ENCODE measurements around the gene FAM83C.
A peak's percentile ranks its signal among the peaks of the same experiment; 100 is the strongest.

The FAM83C gene

DNA sequence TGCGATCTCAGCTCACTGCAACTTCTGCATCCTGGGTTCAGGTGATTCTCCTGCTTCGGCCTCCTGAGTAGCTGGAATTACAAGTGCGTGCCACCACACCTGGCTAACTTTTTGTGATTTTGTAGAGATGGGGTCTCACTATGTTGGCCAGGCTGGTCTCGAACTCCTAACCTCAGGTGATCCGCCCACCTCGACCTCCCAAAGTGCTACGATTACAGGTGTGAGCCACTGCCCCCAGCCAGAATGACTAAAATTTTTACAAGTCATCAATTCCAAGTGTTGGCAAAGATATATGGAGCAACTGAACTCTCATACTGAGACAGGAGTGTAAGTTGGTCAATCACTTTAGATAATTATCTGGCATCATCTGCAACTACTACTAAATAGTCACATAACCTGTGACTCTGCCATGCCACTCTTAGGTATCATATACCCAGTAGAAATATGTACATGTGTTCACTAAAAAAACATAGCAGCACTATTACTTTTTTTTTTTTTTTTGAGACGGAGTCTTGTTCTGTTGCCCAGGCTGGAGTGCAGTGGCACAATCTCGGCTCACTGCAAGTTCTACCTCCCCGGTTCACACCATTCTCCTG is 10.6 kb downstream of the FAM83C start:
- DNase-seq, result no peak

- DNase-seq, result no peak
These were observed 11.7 kb downstream of the FAM83C start for GRCh38 chr20:35280523-35280922.

GRCh38 chr20:35279533-35280174 is 12.6 kb downstream of the FAM83C start:
- no peak for DNase-seq

GRCh38 chr20:35279040-35279439 is 13.2 kb downstream of the FAM83C start:
- DNase-seq, result no peak

- peak; percentile 85 for DNase-seq
These were observed 14.5 kb downstream of the FAM83C start, which contains the start of gene MMP24OS for GRCh38 chr20:35277531-35278395. Gene MMP24OS (minus strand): TSS chr20:35278122. CDS start chr20:35277929, 193 bp downstream.

DNA sequence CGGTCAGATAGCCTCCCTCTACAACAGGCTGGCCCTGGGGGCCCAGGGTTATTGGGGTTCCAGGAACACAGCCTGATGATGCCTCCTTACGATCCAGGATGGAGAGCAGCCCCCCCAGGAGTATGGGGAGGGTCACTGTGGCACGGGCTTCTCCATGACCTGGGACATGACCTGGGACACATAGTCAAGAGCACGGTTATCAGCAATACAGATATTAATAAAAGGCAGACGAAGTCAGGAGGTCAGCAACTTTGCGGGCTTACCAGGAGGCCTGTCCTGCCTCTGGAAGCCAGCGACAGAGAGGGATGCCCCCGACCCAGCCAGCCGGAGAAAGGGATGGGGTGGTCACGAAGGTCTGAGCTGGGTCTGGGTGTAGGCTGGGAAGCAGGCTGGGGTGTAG is 15.1 kb downstream of the FAM83C start:
- no peak for DNase-seq

- no peak for DNase-seq
These were observed 15.8 kb downstream of the FAM83C start for GRCh38 chr20:35276408-35276807.

- no peak for DNase-seq
These were observed 16.4 kb downstream of the FAM83C start for GRCh38 chr20:35275741-35276251.

GRCh38 chr20:35274172-35275092 is 17.8 kb downstream of the FAM83C start:
- DNase-seq, result no peak

DNA sequence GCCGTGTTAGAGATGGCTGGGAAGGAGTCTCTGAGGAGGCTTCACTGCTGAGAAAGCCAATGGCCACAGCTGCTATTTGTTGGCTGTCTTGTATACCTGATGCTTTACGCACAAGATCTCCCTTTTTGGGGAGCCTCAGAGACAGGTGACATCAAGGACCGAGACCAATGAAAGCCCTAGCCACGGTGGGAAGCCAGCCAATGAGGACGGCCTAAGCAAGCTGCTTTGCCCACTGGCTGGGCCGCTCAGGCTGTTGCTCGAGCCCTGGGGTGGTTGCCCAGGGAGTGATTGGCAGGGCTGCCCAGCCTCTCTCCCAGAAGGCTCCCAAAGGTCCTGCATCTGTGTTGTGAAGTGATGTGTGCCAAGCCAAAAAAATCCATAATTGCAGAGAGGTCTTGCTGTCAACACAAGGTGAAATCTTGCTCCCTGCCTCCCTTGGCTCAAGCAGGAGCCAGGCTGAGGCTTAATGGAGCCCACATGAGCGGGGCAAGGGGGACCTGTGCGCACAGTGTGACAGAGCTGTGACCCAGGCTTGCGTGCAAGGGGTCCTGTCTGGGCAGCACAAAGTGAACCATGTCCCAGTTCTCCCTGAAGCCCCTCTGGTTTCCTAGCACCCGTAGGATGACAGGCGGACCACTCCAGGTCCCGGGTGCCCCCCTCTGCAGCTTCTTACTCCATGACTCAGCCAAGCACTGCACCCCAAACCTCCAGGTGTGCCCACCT is 18.6 kb downstream of the FAM83C start:
- DNase-seq, result no peak

DNA sequence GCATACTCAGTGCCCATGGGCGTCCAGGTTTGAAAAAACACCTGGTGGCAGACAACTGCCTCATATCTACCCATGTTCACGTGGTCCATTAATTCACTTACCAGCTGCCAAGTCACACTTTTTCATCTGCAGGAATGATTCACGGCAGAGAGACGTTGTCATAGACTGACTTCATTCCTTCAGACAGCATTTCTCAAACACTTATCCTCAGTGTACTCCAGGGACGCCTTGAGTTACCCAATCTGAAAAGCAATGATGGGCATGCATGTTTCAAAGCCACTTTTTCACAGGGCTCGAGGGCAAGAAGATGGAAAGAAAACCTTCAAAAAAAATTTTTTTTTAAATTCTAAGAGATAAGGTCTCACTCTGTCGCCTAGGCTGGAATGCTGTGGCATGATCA is 20.3 kb downstream of the FAM83C start:
- no peak for DNase-seq

GRCh38 chr20:35271073-35271882 is 20.9 kb downstream of the FAM83C start:
- DNase-seq, result no peak

- no peak for DNase-seq
These were observed 22.0 kb downstream of the FAM83C start for GRCh38 chr20:35270021-35270902.

GRCh38 chr20:35269055-35269781 is 23.0 kb downstream of the FAM83C start:
- peak; percentile 11 for DNase-seq

DNA sequence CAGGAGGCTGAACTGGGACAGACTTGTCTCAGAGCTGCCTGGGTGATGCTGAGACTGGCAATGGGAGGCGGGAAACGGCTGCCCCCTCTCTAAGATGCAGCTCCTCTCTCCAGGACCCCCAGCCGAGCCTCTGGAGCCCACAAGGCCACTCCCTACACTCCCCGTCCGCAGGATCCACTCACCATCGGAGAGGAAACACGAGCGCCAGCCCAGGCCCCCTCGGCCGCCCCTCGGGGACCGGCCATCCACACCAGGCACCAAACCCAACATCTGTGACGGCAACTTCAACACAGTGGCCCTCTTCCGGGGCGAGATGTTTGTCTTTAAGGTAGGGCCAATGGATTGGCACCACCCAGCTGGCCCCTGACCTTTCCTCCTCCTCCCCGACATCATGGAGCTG is 25.1 kb downstream of the FAM83C start:
- DNase-seq, result no peak

GRCh38 chr20:35264755-35265154 is 27.5 kb downstream of the FAM83C start:
- DNase-seq, result peak; percentile 5

GRCh38 chr20:35263532-35264341 is 28.5 kb downstream of the FAM83C start:
- peak; percentile 44 for DNase-seq

Measured in NCI-H2171 (cell line).